PFSK-1 (cell line): ENCODE results near the gene SCGB3A2.

ENCODE experiments used
- FOXP2 ChIP-seq: optimal IDR thresholded peaks from 2 replicates; pipeline ENCODE3; 2011; ENCODE audit warnings: borderline replicate concordance, control low read depth, inconsistent platforms; ENCODE audit not compliant: insufficient read depth; ENCODE audit errors: extremely low read length, extremely low read depth
- POLR2AphosphoS5 ChIP-seq: IDR thresholded peaks from 2 replicates; pipeline ENCODE4 v1.6.1; 2012; ENCODE audit warnings: low read depth, mild to moderate bottlenecking, control low read depth, low read length, moderate library complexity
- REST ChIP-seq, 2 experiments: IDR thresholded peaks; 2 replicates each; pipeline versions ENCODE4 v1.6.1 to v1.8.0; 2011 to 2012; ENCODE audit warnings: low read depth in 2 of 2, low read length in 2 of 2, control low read depth in 1 of 2, inconsistent platforms in 1 of 2, mild to moderate bottlenecking in 1 of 2, moderate library complexity in 1 of 2; ENCODE audit not compliant: insufficient read depth in 1 of 2
- SIN3A ChIP-seq: IDR thresholded peaks from 2 replicates; pipeline ENCODE4 v1.6.1; 2012; ENCODE audit warnings: mild to moderate bottlenecking, low read length, moderate library complexity, borderline replicate concordance; ENCODE audit not compliant: insufficient read depth
- TAF1 ChIP-seq: IDR thresholded peaks from 2 replicates; pipeline ENCODE4 v1.6.1; 2012; ENCODE audit warnings: low read length, control low read depth, borderline replicate concordance; ENCODE audit not compliant: insufficient read depth

GRCh38 chr5:147857302-147858129 is 21.0 kb upstream of the SCGB3A2 start:
- no peak for TF ChIP-seq SIN3A
- TF ChIP-seq TAF1: no peak
- TF ChIP-seq POLR2AphosphoS5: no peak
- no peak for TF ChIP-seq FOXP2
- TF ChIP-seq REST (IDR thresholded peaks at IDR 0.05; ENCODE audit: insufficient read depth in 1 of 2, low read depth in 2 of 2, low read length in 2 of 2): no peak
